ENCODE measurements around the gene EPB41L2.

- TF ChIP-seq CTCF (IDR thresholded peaks at IDR 0.05) (no peak), POLR2A (IDR thresholded peaks at IDR 0.05) (no peak)
Measured at GRCh38 chr6:131060311-131060710, 2.7 kb downstream of the EPB41L2 start.
